Activated T-cell treated with anti-CD3 and anti-CD28 coated beads for 24 hours (primary cell): ENCODE data around the gene SUSD1.
"Not testable (repeated sequence)": the region's sequence is repeated elsewhere in the genome, so short reads cannot be mapped to it uniquely, and the experiment has no call there.

Experiments used
- DNase-seq: peaks from one replicate; pipeline ENCODE4 v3.0.0-alpha.2; 2020; ENCODE audit warnings: low read depth

Gene SUSD1

GRCh38 chr9:112129246-112129645 is 45.9 kb downstream of the SUSD1 start:
- DNase-seq, result no peak

DNA sequence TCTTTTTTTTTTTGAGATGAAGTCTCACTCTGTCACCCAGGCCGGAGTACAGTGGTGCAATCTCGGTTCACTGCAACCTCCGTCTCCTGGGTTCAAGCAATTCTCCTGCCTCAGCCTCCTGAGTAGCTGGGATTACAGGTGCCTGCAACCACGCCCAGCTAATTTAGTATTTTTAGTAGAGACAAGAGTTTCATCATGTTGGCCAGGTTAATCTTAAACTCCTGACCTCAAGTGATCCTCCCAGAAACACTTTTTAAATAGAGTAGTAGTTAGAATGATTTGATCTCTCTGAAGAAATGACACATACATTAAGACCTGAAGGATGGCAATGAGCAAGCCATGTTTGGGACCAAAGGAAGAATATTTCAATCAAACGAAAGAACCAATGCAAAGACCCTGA is 46.7 kb downstream of the SUSD1 start:
- DNase-seq, result not testable (repeated sequence)

GRCh38 chr9:112127281-112127680 is 47.8 kb downstream of the SUSD1 start:
- no peak for DNase-seq

DNA sequence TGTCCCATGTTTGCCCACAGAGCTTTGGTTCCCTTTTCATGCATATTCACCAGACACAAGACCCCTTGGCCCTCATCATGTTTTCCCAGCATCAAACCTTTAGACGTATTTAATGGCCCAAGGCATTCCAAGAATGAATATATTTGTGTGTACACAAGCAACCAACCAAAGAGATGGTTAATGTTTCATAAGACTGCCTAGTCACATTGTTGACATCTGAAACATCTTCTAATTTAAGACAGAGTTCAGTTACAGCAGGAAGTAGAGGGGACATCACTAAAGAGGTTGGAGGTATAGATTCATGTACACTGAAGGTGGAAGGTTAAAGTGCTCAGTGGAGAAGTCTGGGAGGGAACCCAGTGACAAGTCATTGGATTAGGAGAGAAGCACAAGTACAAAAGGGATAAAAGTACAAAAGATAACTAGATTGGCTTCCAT is 49.1 kb downstream of the SUSD1 start:
- no peak for DNase-seq

GRCh38 chr9:112124156-112124555 is 50.9 kb downstream of the SUSD1 start:
- DNase-seq, result no peak

DNA sequence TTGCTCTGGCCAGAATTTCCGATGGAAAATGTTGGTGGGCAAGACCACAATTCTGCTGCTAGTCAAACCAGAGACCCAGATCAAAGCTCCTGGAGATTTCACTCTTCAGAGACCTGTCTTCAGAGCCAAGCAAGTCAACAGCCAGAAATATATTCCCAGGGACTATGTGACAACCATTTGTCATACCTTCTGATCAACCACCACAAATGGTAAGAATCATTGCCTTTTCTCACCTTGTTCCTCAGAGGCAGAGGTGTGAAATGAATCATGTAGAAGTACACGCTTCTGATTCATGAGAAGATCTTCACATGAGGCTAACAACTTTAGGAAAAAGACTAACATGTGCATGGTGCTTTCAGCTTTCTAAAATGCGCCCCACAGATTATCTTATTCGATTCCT is 53.5 kb downstream of the SUSD1 start:
- no peak for DNase-seq

- DNase-seq, result no peak
Observed at GRCh38 chr9:112120439-112120925, 54.6 kb downstream of the SUSD1 start.

DNA sequence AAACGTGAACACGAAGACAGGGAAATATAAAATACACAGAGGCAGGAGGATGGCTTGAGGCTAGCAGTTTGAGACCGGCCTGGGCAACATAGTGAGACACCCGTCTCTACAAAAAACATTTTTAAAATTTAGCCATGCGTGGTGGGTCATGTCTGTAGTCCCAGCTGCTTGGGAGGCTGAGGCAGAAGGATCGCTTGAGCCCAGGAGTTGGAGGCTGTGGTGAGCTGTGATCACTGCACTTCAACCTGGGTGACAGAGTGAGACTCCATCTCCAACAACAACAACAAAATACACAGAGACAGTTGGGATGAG is 55.1 kb downstream of the SUSD1 start:
- no peak for DNase-seq

DNA sequence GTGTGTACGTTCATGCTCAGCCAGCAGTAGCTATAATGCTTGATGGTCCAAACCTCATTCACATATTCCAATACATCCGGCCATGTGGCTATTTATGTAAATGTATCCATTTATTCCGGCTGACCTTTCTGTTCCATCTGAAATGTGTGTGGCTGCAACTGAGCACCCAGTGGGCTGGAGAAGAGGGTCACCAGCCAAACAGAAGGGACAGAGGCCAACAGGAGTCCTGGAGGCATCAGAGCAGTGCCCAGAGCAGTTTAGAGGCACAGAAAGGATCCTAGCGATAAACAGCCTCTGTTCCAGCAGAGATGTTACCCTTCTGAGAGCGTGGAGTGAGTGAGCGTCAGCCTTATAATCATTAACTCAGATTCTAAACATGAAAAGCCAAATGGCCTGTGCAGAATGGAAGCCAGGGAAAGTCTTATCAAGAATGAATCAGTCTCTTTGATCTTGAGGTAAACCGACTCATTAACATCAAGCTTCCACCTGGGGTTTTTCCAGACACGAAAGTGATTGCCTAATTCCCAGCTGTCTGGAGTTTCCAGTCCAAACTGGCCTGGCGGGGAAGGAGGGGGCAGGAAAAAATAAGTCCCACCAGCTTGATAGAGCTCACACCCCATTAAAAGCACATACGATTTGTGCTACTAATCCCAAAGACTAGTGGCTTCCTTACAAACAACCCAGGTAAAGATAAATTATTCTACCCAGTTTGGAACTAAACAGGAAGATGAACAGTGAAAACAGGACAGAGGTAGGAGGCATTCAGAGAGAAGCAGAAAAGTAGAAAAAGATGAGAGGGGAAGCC is 55.7 kb downstream of the SUSD1 start:
- no peak for DNase-seq

GRCh38 chr9:112118009-112118408 is 57.1 kb downstream of the SUSD1 start:
- DNase-seq, result no peak

GRCh38 chr9:112115970-112116753 is 58.9 kb downstream of the SUSD1 start:
- DNase-seq, result no peak

- no peak for DNase-seq
Observed at GRCh38 chr9:112115109-112115508, 60.0 kb downstream of the SUSD1 start.

- no peak for DNase-seq
Observed at GRCh38 chr9:112112941-112113681, 62.0 kb downstream of the SUSD1 start.

DNA sequence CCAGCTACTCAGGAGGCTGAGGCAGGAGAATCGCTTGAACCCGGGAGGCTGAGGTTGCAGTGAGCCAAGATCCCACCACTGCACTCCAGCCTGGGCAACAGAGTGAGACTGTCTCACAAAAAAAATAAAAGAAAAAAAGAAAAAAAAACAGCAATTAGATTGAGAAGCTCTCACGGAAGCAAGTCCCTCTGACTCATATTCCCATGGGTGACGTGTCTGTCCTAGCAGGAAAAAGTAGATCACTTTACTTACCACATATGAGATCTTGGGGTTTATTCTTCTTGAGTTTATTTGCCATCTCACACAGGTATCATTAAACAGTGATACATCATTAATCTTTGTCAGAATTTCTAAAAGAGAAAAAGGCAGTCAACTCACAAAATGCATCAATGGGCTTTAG is 62.6 kb downstream of the SUSD1 start:
- no peak for DNase-seq

- DNase-seq, result no peak
Observed at GRCh38 chr9:112111461-112111860, 63.6 kb downstream of the SUSD1 start.

GRCh38 chr9:112110777-112111113 is 64.4 kb downstream of the SUSD1 start:
- DNase-seq, result no peak

DNA sequence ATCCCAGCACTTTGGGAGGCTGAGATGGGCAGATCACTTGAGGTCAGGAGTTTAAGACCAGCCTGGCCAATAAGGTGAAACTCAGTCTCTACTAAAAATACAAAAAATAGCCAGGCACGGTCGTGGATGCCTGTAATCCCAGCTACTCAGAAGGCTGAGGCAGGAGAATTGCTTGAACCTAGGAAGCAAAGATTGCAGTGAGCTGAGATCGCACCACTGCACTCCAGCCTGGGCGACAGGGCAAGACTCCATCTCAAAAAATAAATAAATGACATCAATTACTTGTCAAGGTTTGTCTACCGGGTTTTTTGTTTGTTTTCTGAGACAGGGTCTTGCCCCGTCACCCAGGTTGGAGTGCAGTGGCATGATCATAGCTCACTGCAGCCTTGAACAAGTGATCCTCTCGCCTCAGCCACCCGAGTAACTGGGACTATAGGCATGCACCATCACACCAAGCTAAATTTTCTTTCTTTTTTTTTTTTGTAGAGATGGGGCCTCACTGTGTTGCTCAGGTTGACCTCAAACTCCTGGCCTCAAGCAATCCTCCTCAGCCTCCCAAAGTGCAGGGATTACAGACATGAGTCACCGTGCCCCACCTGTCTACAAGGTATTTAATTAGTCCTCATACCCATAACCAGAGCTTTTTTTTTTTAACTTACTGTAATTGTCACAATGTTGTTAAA is 64.9 kb downstream of the SUSD1 start:
- DNase-seq, result no peak

- no peak for DNase-seq
Observed at GRCh38 chr9:112104901-112105300, 70.2 kb downstream of the SUSD1 start.

DNA sequence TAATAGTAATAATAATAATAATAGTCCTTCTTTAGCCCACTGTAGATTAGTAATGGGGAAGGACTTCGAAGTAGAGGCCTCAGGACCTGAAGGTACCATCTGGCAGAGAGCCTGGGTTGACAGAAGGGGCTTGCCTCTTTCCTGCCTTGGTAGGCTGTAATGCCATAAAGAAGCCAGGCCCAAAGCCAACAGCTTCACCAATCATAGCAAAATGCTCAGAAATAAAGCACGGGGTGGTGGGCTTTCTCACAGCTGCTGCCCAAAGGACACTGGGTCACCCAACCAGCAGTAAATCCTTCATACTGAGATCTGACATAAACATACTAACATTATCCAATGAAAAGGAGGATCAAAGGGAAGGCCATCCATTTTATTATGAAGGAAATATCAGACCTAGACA is 70.7 kb downstream of the SUSD1 start:
- DNase-seq, result no peak

DNA sequence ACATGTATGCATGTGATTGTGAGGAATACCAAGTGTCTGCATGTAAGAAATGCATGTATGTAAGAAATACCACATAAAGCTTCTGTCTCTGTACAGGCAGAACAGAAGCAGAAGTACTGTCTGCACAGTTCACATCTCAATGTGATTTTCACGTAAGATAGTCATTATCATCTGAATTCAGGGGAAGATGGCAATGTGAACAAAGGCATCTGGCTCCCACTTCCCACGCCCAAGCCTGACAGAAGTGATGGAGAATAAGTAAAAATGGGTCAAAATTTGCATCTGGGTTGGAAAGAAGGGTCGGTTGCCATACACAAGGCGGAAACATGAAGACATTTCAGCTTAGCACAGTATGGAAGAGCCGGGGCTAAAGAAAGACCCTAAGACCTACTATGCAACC is 71.7 kb downstream of the SUSD1 start:
- no peak for DNase-seq

DNA sequence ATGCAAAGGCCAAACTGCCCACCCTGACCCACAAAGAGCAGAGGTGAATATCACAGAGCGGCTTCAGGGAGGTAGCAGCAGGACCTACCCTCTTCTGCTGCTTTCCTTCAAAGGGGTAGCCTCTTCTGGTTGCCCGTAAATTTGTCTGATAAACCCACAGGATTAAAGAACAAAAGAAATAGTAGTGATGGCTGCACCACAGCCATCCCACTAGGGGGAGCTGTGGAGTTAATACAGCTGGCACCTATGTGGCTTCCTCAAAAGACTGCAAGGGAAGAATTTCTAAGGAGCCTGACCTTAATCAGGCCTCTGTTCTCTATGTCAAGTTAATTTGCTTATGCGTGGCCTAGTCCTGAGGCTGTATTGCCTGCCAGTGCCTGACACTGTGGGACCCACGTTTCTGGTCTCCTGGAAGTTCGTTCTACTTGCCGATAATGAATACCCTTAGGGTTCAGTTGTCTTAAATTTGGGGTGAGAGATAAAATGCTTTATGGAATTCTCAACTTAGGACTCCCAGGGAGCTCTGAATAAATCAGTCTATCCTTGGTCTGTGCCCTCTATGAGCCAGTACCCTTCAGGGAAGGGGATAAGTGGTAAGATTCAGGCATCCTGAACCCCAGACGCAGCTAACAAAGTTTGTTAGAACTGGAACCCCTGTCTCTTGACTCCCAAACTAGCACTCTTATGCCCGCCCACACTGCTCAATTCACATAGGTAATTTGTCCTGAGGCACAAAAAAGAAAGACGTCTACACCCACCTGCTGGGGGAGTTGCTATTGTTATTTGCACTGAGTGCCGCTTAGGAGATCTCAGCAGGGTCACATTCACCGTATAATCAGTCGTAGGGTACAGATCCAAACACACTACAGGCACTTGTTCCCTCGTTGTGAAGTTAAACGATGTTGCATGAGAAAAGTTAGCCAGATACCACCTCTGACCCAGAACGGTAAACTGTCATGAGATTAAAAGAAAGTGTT is 77.1 kb downstream of the SUSD1 start:
- peak; percentile 59 for DNase-seq
